ENCODE results near the gene STXBP1.

GRCh38 chr9:127588740-127589506, 23.2 kb upstream of the STXBP1 start:
- no peak for TF ChIP-seq CTCF (IDR thresholded peaks at IDR 0.05; ENCODE audit: borderline replicate concordance, extremely low read depth, low read length, poor library complexity, severe bottlenecking)
- no peak for TF ChIP-seq EZH2 (IDR thresholded peaks at IDR 0.05; ENCODE audit: borderline replicate concordance, low read depth, low read length, severe bottlenecking)

All from DND-41 (cell line).